SU-DHL-6 (cell line): ENCODE results near the gene ICAM1.

Source experiments
- H2AFZ ChIP-seq: fragments of 200-600 bp; sonication (generic); 2 replicates; pipeline ENCODE4 v1.6.1; 2014; ENCODE audit warnings: low read depth, mild to moderate bottlenecking, moderate library complexity, mixed read lengths, antibody characterized with exemption, low read length; ENCODE audit not compliant: severe bottlenecking
- H3F3A ChIP-seq: fragments of 200-600 bp; shearing (Covaris generic); 2 replicates; pipeline ENCODE4 v1.6.0; 2016; ENCODE audit warnings: antibody characterized with exemption, mild to moderate bottlenecking; ENCODE audit not compliant: insufficient read depth
- H3K27ac ChIP-seq: fragments of 200-600 bp; sonication (generic); 2 replicates; pipeline ENCODE4 v1.5.1; 2016; ENCODE audit warnings: low read depth, mild to moderate bottlenecking, low read length, moderate library complexity, mixed read lengths
- H3K27me3 ChIP-seq: fragments of 200-600 bp; sonication (generic), shearing (Covaris generic); 2 replicates; pipeline ENCODE4 v1.6.0; 2014; ENCODE audit warnings: mild to moderate bottlenecking, low read length
- H3K36me3 ChIP-seq: fragments of 200-600 bp; sonication (generic); 2 replicates; pipeline ENCODE4 v1.6.1; 2014; ENCODE audit warnings: mild to moderate bottlenecking, low read length, mixed read lengths
- H3K4me2 ChIP-seq: fragments of 300-600, 200-600 bp; shearing (Covaris generic), sonication (generic); 2 replicates; pipeline ENCODE4 v1.6.0; 2014; ENCODE audit warnings: low read length, low read depth, mild to moderate bottlenecking; ENCODE audit not compliant: poor library complexity, severe bottlenecking
- H3K4me3 ChIP-seq: fragments of 200-600 bp; sonication (generic); 2 replicates; pipeline ENCODE4 v1.5.1; 2014; ENCODE audit warnings: antibody characterized with exemption, low read length, mild to moderate bottlenecking, mixed read lengths; ENCODE audit not compliant: insufficient read depth, poor library complexity, severe bottlenecking
- H3K79me2 ChIP-seq: fragments of 200-600 bp; sonication (generic); 2 replicates; pipeline ENCODE4 v1.6.1; 2014; ENCODE audit warnings: mild to moderate bottlenecking, low read length, moderate library complexity; ENCODE audit not compliant: insufficient read depth
- H3K9ac ChIP-seq: fragments of 200-600 bp; sonication (generic); 2 replicates; pipeline ENCODE4 v1.7.0; 2014; ENCODE audit warnings: mild to moderate bottlenecking, low read length
- H3K9me2 ChIP-seq: fragments of 200-600 bp; sonication (generic); replicated peaks from 2 replicates; pipeline ENCODE4 v1.6.1; 2014; ENCODE audit warnings: low read length; ENCODE audit not compliant: insufficient read depth
- H3K9me3 ChIP-seq: fragments of 200-600 bp; sonication (generic); 2 replicates; pipeline ENCODE4 v1.6.1; 2014; ENCODE audit warnings: low read length, mixed read lengths; ENCODE audit not compliant: insufficient read depth
- H4K20me1 ChIP-seq: fragments of 200-600 bp; sonication (generic); 2 replicates; pipeline ENCODE4 v1.6.1; 2014; ENCODE audit warnings: low read depth, mild to moderate bottlenecking, antibody characterized with exemption, low read length, moderate library complexity, mixed read lengths
- CTCF ChIP-seq: fragments of 200-600 bp; sonication (generic); IDR thresholded peaks from one replicate; pipeline ENCODE4 v1.5.1; 2017; ENCODE audit warnings: antibody characterized with exemption, mild to moderate bottlenecking, low read length, moderate library complexity; ENCODE audit not compliant: insufficient read depth, poor library complexity, severe bottlenecking
- EZH2phosphoT487 ChIP-seq: fragments of 200-600 bp; sonication (generic), shearing (Covaris generic); conservative IDR thresholded peaks from 2 replicates; pipeline ENCODE4 v1.6.1; 2018; ENCODE audit warnings: mild to moderate bottlenecking, antibody characterized with exemption, low read length, moderate library complexity, mixed read lengths

ICAM1 gene

GRCh38 chr19:10309423-10309822 lies 38.5 kb downstream of the ICAM1 start, which contains the start of gene ZGLP1:
Gene ZGLP1 (minus strand): TSS chr19:10309815.
- Histone ChIP-seq H3K79me2 (no peaks in the 10 kb centered on the region), H3F3A (no peaks in the 10 kb centered on the region), H2AFZ (no peak within 1 kb of the TSS), H3K4me2 (no peak within 1 kb of the TSS), H4K20me1 (no peaks in the 10 kb centered on the region), H3K36me3 (no peaks in the 10 kb centered on the region), H3K27ac (no peak within 1 kb of the TSS), H3K9me2 (no peaks in the 10 kb centered on the region), H3K9me3 (no peaks in the 10 kb centered on the region), H3K9ac (no peak within 1 kb of the TSS), H3K4me3 (no peak within 1 kb of the TSS), H3K27me3 (no peaks in the 10 kb centered on the region)
- TF ChIP-seq EZH2phosphoT487: no peak

- H3K27ac ChIP-seq: peak within 1 kb of the TSS; percentile 27
- peak within 1 kb of the TSS; percentile 61 for H3K4me2 ChIP-seq
- H3K36me3 ChIP-seq: no peaks in the 10 kb centered on the region
- H3K79me2 ChIP-seq: no peaks in the 10 kb centered on the region
- peak within 1 kb of the TSS; percentile 68 for H3K4me3 ChIP-seq
- peak within 1 kb of the TSS; percentile 92 for H2AFZ ChIP-seq
- no peaks in the 10 kb centered on the region for H3F3A ChIP-seq
- no peaks in the 10 kb centered on the region for H3K9me3 ChIP-seq
- H3K9ac ChIP-seq: peak within 1 kb of the TSS; percentile 72
- no peaks in the 10 kb centered on the region for H3K9me2 ChIP-seq
- H3K27me3 ChIP-seq: no peaks in the 10 kb centered on the region
- TF ChIP-seq EZH2phosphoT487: no peak
- no peak for TF ChIP-seq CTCF
- H4K20me1 ChIP-seq: no peaks in the 10 kb centered on the region
These were observed 44.7 kb downstream of the ICAM1 start, which contains the start of gene FDX2 for GRCh38 chr19:10315335-10316214. Gene FDX2 (minus strand): TSS chr19:10316015. CDS start chr19:10315996, 19 bp downstream.

- Histone ChIP-seq H3K9me3 (no peaks in the 10 kb centered on the region), H4K20me1 (no peaks in the 10 kb centered on the region), H3K27ac (0 out of 2 replicates have a peak overlapping the region, but pooled peaks have one; percentile 6), H3F3A (no peaks in the 10 kb centered on the region), H3K27me3 (no peaks in the 10 kb centered on the region), H3K9ac (peak overlapping the region; percentile 72), H3K4me3 (peak overlapping the region; percentile 68), H3K36me3 (no peaks in the 10 kb centered on the region), H3K79me2 (no peaks in the 10 kb centered on the region), H3K9me2 (no peaks in the 10 kb centered on the region), H2AFZ (no peak overlapping the region), H3K4me2 (peak overlapping the region; percentile 61)
- TF ChIP-seq EZH2phosphoT487 (no peak), CTCF (no peak)
These were observed 45.5 kb downstream of the ICAM1 start for GRCh38 chr19:10316229-10317044.
